Subcutaneous abdominal adipose tissue (tissue), 5 donors: ENCODE data around the gene SERINC2.
"Not testable (repeated sequence)": the region's sequence is repeated elsewhere in the genome, so short reads cannot be mapped to it uniquely, and the experiment has no call there.

Source experiments
- H3K27ac ChIP-seq: one replicate; pipeline ENCODE4 v1.7.0; 2013; ENCODE audit warnings: low read depth, mild to moderate bottlenecking, inconsistent platforms, low read length, moderate library complexity
- H3K27me3 ChIP-seq, 5 donors: one replicate each; pipeline ENCODE4 v1.7.0; 2013; ENCODE audit warnings: low read length in 5 of 5, inconsistent platforms in 1 of 5; ENCODE audit not compliant: control insufficient read depth in 5 of 5, insufficient read depth in 4 of 5
- H3K36me3 ChIP-seq, 5 donors: one replicate each; pipeline ENCODE4 v1.7.0; 2013; ENCODE audit warnings: low read length in 5 of 5; ENCODE audit not compliant: control insufficient read depth in 5 of 5, insufficient read depth in 5 of 5
- H3K4me1 ChIP-seq, 5 donors: one replicate each; pipeline ENCODE4 v1.7.0; 2013; ENCODE audit warnings: low read length in 5 of 5, mild to moderate bottlenecking in 3 of 5, moderate library complexity in 1 of 5; ENCODE audit not compliant: control insufficient read depth in 5 of 5, insufficient read depth in 5 of 5
- H3K4me3 ChIP-seq, 5 donors: one replicate each; pipeline ENCODE4 v1.7.0; 2013; ENCODE audit warnings: low read length in 5 of 5, low read depth in 1 of 5
- H3K9ac ChIP-seq, 5 donors: one replicate each; pipeline ENCODE4 v1.7.0; 2013; ENCODE audit warnings: low read length in 5 of 5, mild to moderate bottlenecking in 4 of 5, moderate library complexity in 3 of 5
- H3K9me3 ChIP-seq, 5 donors: one replicate each; pipeline ENCODE4 v1.7.0; 2013; ENCODE audit warnings: low read length in 5 of 5; ENCODE audit not compliant: control insufficient read depth in 5 of 5
- donor health status: healthy.
- donor health status: healthy.
- donor health status: healthy.
- donor health status: healthy.
- donor health status: healthy.

The SERINC2 gene

GRCh38 chr1:31382379-31382989, 30.5 kb upstream of the SERINC2 start:
- H3K36me3 ChIP-seq = no peaks in the 10 kb centered on the region
- H3K27ac ChIP-seq = no peak overlapping the region
- H3K4me1 ChIP-seq = peaks cover 0 to 22% (median 14%) of the 10 kb centered on the region in 5 donors
- H3K9me3 ChIP-seq = no peaks in the 10 kb centered on the region
- H3K9ac ChIP-seq = no peak overlapping the region
- H3K4me3 ChIP-seq = no peak overlapping the region
- peaks cover 0 to 7% (median 0%) of the 10 kb centered on the region in 5 donors for H3K27me3 ChIP-seq

- no peak overlapping the region for H3K9ac ChIP-seq
- peaks cover 0 to 22% (median 14%) of the 10 kb centered on the region in 5 donors for H3K4me1 ChIP-seq
- H3K4me3 ChIP-seq = no peak overlapping the region
- H3K36me3 ChIP-seq = no peaks in the 10 kb centered on the region
- H3K27me3 ChIP-seq = peaks cover 0 to 8% (median 0%) of the 10 kb centered on the region in 5 donors
- no peaks in the 10 kb centered on the region for H3K9me3 ChIP-seq
- no peak overlapping the region for H3K27ac ChIP-seq
Observed at GRCh38 chr1:31383967-31384366, 29.0 kb upstream of the SERINC2 start.

DNA sequence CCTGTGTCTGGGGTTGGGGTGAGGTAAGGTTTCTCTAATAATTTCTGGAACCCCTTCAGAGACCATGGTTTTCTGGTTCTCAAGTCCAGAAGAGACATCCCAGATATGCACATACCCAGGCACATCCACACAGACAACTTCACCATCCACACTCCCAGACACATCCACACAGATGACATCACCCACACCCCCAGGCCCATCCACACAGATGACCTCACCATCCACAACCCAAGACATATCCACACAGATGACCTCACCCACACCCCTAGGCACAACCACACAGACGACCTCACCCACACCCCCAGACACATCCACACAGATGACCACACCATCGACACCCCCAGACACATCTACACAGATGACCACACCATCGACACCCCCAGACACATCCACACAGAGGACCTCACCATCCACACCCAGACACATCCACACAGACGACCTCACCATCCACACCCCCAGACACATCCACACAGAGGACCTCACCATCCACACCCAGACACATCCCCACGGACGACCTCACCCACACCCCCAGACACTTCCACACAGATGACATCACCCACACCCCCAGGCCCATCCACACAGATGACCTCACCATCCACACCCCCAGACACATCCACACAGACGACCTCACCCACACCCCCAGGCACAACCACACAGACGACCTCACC, 26.3 kb upstream of the SERINC2 start:
- not testable (repeated sequence) for H3K9me3 ChIP-seq, H3K4me3 ChIP-seq, H3K9ac ChIP-seq, H3K4me1 ChIP-seq, H3K36me3 ChIP-seq, H3K27ac ChIP-seq, H3K27me3 ChIP-seq

DNA sequence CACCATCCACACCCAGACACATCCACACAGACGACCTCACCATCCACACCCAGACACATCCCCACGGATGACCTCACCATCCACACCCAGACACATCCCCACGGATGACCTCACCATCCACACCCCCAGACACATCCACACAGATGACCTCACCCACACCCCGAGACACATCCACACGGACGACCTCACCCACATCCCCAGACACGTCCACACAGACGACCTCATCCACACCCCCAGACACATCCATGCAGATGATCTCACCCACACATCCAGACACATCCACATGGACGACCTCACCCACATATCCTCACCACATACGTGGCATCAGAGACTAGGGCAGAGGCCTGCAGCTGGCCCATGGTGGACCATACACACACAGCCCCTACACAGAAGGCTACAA, 25.4 kb upstream of the SERINC2 start:
- H3K9ac ChIP-seq = no peak overlapping the region
- H3K9me3 ChIP-seq = no peaks in the 10 kb centered on the region
- H3K4me3 ChIP-seq = no peak overlapping the region
- peaks cover 0 to 8% (median 0%) of the 10 kb centered on the region in 5 donors for H3K27me3 ChIP-seq
- no peak overlapping the region for H3K27ac ChIP-seq
- peaks cover 0 to 5% (median 0%) of the 10 kb centered on the region in 5 donors for H3K4me1 ChIP-seq
- H3K36me3 ChIP-seq = no peaks in the 10 kb centered on the region

- peaks cover 0 to 8% (median 0%) of the 10 kb centered on the region in 5 donors for H3K27me3 ChIP-seq
- no peaks in the 10 kb centered on the region for H3K9me3 ChIP-seq
- H3K27ac ChIP-seq = no peak overlapping the region
- peaks cover 0 to 5% (median 5%) of the 10 kb centered on the region in 5 donors for H3K4me1 ChIP-seq
- H3K36me3 ChIP-seq = no peaks in the 10 kb centered on the region
- H3K4me3 ChIP-seq = no peak overlapping the region
- no peak overlapping the region for H3K9ac ChIP-seq
Observed at GRCh38 chr1:31389616-31390015, 23.4 kb upstream of the SERINC2 start.

DNA sequence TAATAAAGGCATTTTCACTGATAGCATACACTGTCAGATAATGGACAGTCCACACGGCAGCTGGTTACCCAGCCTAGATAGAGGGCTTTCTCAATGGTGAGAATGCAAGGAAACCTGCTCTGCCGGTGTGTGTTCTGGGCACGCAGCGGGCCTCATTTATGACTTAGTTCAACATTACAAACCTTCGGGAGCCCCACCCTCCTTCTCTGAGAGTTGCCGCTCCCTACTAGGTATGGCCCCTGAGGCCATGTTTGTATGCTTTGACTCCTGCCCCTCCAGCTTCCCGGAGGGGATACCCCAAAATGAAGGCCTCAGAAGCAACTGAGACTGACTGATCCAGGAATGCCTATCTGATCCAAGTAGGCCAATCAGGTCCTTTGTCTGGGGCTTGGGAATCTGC, 22.9 kb upstream of the SERINC2 start:
- Histone ChIP-seq H3K9ac (no peak overlapping the region), H3K4me1 (peaks cover 3 to 10% (median 9%) of the 10 kb centered on the region in 5 donors), H3K27ac (no peak overlapping the region), H3K36me3 (no peaks in the 10 kb centered on the region), H3K27me3 (peaks cover 0 to 8% (median 0%) of the 10 kb centered on the region in 5 donors), H3K9me3 (no peaks in the 10 kb centered on the region), H3K4me3 (no peak overlapping the region)

DNA sequence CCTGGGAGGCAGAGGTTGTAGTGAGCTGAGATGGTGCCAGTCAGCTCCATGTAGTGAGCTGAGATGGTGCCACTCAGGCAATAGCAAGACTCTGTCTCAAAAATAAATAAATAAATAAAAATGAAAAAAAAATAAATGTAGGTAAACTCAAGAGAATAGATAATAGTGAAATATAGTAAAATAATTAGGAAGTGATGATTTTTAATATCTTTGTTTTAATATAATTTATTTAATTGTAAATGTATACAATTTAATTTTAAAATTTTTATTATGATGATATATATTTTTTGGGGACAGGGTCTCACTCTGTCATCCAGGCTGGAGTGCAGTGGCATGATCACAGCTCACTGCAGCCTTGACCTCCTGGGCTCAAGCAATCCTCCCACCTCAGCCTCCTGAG, 19.6 kb upstream of the SERINC2 start:
- H3K27ac ChIP-seq = no peak overlapping the region
- no peaks in the 10 kb centered on the region for H3K27me3 ChIP-seq
- H3K9ac ChIP-seq = no peak overlapping the region
- H3K9me3 ChIP-seq = no peaks in the 10 kb centered on the region
- H3K4me1 ChIP-seq = peaks cover 3 to 10% (median 9%) of the 10 kb centered on the region in 5 donors
- H3K4me3 ChIP-seq = no peak overlapping the region
- no peaks in the 10 kb centered on the region for H3K36me3 ChIP-seq

- H3K9ac ChIP-seq = peak overlapping the region in 3 of 5 donors; percentile 30 to 59 (median 43)
- H3K27ac ChIP-seq = no peak overlapping the region
- H3K4me3 ChIP-seq = peak overlapping the region; percentile 35 to 68 (median 62)
Observed at GRCh38 chr1:31394584-31395193, 18.3 kb upstream of the SERINC2 start.

DNA sequence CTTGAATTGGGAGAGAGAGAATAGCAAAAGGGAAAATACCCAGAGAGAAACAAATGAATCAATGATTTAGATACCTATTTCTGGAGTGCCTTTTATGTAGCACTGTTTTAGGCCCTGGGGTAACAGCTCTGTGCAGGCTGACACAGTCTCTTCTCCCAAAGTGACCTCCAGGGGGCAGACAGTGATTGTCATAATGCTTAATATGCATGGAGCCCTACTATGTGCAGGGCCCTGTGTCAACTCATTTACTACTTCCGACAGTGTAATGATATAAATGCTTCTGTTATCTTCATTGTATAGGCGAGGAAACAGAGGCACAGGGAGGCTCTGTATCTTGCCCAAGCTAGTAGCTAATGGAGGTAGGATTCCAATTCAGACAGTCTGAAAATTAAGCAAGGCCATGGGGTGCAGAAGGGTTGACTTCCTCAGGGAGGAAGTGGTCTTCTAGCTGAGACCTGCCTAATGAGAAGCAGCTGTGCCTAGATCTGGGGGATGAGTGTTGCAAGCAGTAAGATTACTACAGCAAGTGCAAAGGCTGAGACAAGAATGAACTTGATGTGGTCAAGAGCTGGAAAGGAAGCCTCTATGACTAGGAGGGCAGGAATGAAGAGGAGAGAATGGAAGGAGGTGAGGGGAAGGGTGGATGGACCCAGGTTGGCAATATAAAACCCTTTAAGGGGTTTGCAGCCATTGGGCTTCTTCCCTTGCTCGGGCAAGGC, 16.2 kb upstream of the SERINC2 start:
- Histone ChIP-seq H3K9me3 (no peaks in the 10 kb centered on the region), H3K36me3 (no peaks in the 10 kb centered on the region), H3K27me3 (no peaks in the 10 kb centered on the region), H3K9ac (no peak overlapping the region), H3K4me1 (peaks cover 3 to 10% (median 9%) of the 10 kb centered on the region in 5 donors), H3K27ac (no peak overlapping the region), H3K4me3 (no peak overlapping the region)

More at GRCh38 chr1:31394584-31395193, 18.3 kb upstream of the SERINC2 start:
- Histone ChIP-seq H3K27me3 (no peaks in the 10 kb centered on the region), H3K4me1 (peaks cover 3 to 10% (median 9%) of the 10 kb centered on the region in 5 donors), H3K36me3 (no peaks in the 10 kb centered on the region), H3K9me3 (no peaks in the 10 kb centered on the region)
